ENCODE results near the gene TMEM89.

The TMEM89 gene, protein sequence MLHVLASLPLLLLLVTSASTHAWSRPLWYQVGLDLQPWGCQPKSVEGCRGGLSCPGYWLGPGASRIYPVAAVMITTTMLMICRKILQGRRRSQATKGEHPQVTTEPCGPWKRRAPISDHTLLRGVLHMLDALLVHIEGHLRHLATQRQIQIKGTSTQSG

GRCh38 chr3:48621461-48621869 is at the start of gene TMEM89:
Gene TMEM89 (minus strand): TSS chr3:48621769. CDS start chr3:48621756, 13 bp downstream.
- ChIA-PET CTCF (no interaction called here), POLR2A (interaction anchor here (1.0 kb wide), 1 partner anchor 14 kb away, joined by 3 read pairs; the partner anchor contains the start of gene SLC26A6)
- no peaks in the 10 kb centered on the region for H3K4me1 ChIP-seq (ENCODE audit: control insufficient read depth, insufficient read depth, low read length)
- TF ChIP-seq ZNF501 (tag by site-specific recombination; IDR thresholded peaks at IDR 0.05) = no peak
- TF ChIP-seq ZNF175 (tag by site-specific recombination; IDR thresholded peaks at IDR 0.05) = no peak
- TF ChIP-seq OVOL3 (tag by site-specific recombination; IDR thresholded peaks at IDR 0.05) = no peak
- no peak for TF ChIP-seq HIC1 (tag by site-specific recombination; IDR thresholded peaks at IDR 0.05)
- no peak for TF ChIP-seq SP2 (tag by site-specific recombination; IDR thresholded peaks at IDR 0.05)
- no peak for TF ChIP-seq ZNF791 (tag by site-specific recombination; IDR thresholded peaks at IDR 0.05)
- TF ChIP-seq ZNF560 (tag by site-specific recombination; IDR thresholded peaks at IDR 0.05; ENCODE audit: borderline replicate concordance) = no peak
- TF ChIP-seq, protein P1, sequence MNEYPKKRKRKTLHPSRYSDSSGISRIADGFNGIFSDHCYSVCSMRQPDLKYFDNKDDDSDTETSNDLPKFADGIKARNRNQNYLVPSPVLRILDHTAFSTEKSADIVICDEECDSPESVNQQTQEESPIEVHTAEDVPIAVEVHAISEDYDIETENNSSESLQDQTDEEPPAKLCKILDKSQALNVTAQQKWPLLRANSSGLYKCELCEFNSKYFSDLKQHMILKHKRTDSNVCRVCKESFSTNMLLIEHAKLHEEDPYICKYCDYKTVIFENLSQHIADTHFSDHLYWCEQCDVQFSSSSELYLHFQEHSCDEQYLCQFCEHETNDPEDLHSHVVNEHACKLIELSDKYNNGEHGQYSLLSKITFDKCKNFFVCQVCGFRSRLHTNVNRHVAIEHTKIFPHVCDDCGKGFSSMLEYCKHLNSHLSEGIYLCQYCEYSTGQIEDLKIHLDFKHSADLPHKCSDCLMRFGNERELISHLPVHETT (tag by site-specific recombination; IDR thresholded peaks at IDR 0.05) = no peak
- no peak for TF ChIP-seq ZNF341 (tag by site-specific recombination; IDR thresholded peaks at IDR 0.05; ENCODE audit: low read depth)
- TF ChIP-seq, protein P2, sequence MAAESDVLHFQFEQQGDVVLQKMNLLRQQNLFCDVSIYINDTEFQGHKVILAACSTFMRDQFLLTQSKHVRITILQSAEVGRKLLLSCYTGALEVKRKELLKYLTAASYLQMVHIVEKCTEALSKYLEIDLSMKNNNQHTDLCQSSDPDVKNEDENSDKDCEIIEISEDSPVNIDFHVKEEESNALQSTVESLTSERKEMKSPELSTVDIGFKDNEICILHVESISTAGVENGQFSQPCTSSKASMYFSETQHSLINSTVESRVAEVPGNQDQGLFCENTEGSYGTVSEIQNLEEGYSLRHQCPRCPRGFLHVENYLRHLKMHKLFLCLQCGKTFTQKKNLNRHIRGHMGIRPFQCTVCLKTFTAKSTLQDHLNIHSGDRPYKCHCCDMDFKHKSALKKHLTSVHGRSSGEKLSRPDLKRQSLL (tag by site-specific recombination; IDR thresholded peaks at IDR 0.05) = no peak
- TF ChIP-seq KLF10 (tag by site-specific recombination; IDR thresholded peaks at IDR 0.05) = no peak
- no peak for TF ChIP-seq ZNF16 (tag by site-specific recombination; IDR thresholded peaks at IDR 0.05; ENCODE audit: low read depth)
- no peak for TF ChIP-seq SP3 (tag by site-specific recombination; IDR thresholded peaks at IDR 0.05)
- TF ChIP-seq ZNF544 (tag by site-specific recombination; IDR thresholded peaks at IDR 0.05) = no peak
- no peak for TF ChIP-seq ZNF548 (tag by site-specific recombination; IDR thresholded peaks at IDR 0.05)
- TF ChIP-seq ZNF146 (tag by site-specific recombination; IDR thresholded peaks at IDR 0.05) = no peak
- TF ChIP-seq ZNF792 (tag by site-specific recombination; IDR thresholded peaks at IDR 0.05) = no peak
- TF ChIP-seq, protein P3, sequence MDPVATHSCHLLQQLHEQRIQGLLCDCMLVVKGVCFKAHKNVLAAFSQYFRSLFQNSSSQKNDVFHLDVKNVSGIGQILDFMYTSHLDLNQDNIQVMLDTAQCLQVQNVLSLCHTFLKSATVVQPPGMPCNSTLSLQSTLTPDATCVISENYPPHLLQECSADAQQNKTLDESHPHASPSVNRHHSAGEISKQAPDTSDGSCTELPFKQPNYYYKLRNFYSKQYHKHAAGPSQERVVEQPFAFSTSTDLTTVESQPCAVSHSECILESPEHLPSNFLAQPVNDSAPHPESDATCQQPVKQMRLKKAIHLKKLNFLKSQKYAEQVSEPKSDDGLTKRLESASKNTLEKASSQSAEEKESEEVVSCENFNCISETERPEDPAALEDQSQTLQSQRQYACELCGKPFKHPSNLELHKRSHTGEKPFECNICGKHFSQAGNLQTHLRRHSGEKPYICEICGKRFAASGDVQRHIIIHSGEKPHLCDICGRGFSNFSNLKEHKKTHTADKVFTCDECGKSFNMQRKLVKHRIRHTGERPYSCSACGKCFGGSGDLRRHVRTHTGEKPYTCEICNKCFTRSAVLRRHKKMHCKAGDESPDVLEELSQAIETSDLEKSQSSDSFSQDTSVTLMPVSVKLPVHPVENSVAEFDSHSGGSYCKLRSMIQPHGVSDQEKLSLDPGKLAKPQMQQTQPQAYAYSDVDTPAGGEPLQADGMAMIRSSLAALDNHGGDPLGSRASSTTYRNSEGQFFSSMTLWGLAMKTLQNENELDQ (tag by site-specific recombination; IDR thresholded peaks at IDR 0.05; ENCODE audit: low read depth) = no peak
- TF ChIP-seq ATF2 (tag by site-specific recombination; IDR thresholded peaks at IDR 0.05; ENCODE audit: low read depth) = no peak
- no peak within 1 kb of the TSS for H3K4me3 ChIP-seq (ENCODE audit: low read depth, low read length)
- H3K9me3 ChIP-seq (ENCODE audit: control insufficient read depth, insufficient read depth, low read depth, low read length) = no peaks in the 10 kb centered on the region
- no peak within 1 kb of the TSS for H3K27ac ChIP-seq (ENCODE audit: extremely low read depth, low read depth, low read length)
- H3K36me3 ChIP-seq (ENCODE audit: control insufficient read depth in 2 of 2, insufficient read depth in 1 of 2, low read length in 2 of 2) = peaks cover 0 to 17% of the 10 kb centered on the region in 2 experiments; a peak in 1 of 3 replicates

Measured in HEK293 (cell line).